ENCODE results near the gene ADAT3.
A peak's percentile ranks its signal among the peaks of the same experiment; 100 is the strongest.

The ADAT3 gene

GRCh38 chr19:1862068-1862423, 43.2 kb upstream of the ADAT3 start:
- Histone ChIP-seq H3K14ac (ENCODE audit: low read length in 2 of 2) (peak overlapping the region in 1 of 2 experiments; percentile 96), H3K18ac (ENCODE audit: low read depth in 1 of 2, low read length in 2 of 2) (peak overlapping the region; percentile 41 to 84)

GRCh38 chr19:1862424-1863327, 42.5 kb upstream of the ADAT3 start:
- Histone ChIP-seq H3K23ac (ENCODE audit: low read length in 2 of 2) (peak overlapping the region in 1 of 2 experiments; percentile 90), H3K27ac (ENCODE audit: low read length, poor library complexity, severe bottlenecking) (peak overlapping the region; percentile 28), H3K27me3 (ENCODE audit: control insufficient read depth in 1 of 2, insufficient read depth in 1 of 2, low read length in 2 of 2) (no peaks in the 10 kb centered on the region), H2BK12ac (ENCODE audit: low read length in 2 of 2) (peak overlapping the region in 1 of 2 experiments; percentile 89), H3K14ac (ENCODE audit: low read length in 2 of 2) (peak overlapping the region in 1 of 2 experiments; percentile 98), H3K4me1 (ENCODE audit: control insufficient read depth, insufficient read depth, low read depth, low read length) (peaks cover 52% of the 10 kb centered on the region), H3K9ac (ENCODE audit: low read length) (peak overlapping the region; percentile 91), H3K18ac (ENCODE audit: low read depth in 1 of 2, low read length in 2 of 2) (peak overlapping the region; percentile 87 to 98), H2BK15ac (ENCODE audit: low read depth, poor library complexity, severe bottlenecking) (peak overlapping the region; percentile 89), H2AFZ (ENCODE audit: low read depth, low read length) (peak overlapping the region; percentile 37), H3K4me3 (ENCODE audit: insufficient read depth in 1 of 2, low read depth in 1 of 2, low read length in 2 of 2) (peak overlapping the region; percentile 85 to 97), H3K36me3 (ENCODE audit: control insufficient read depth in 1 of 2, insufficient read depth in 2 of 2, low read depth in 1 of 2, low read length in 2 of 2) (peaks cover 0 to 11% of the 10 kb centered on the region in 2 experiments), H3K9me3 (ENCODE audit: control insufficient read depth, low read length) (no peaks in the 10 kb centered on the region), H4K91ac (ENCODE audit: low read length) (peak overlapping the region; percentile 64), H3K4me2 (ENCODE audit: low read length, poor library complexity, severe bottlenecking) (peak overlapping the region; percentile 76), H2BK120ac (ENCODE audit: low read depth, low read length) (peak overlapping the region; percentile 71), H2BK5ac (ENCODE audit: low read depth, low read length, poor library complexity, severe bottlenecking) (peak overlapping the region; percentile 63), H3K4ac (ENCODE audit: low read depth in 1 of 2, low read length in 2 of 2) (peak overlapping the region in 1 of 2 experiments; percentile 97), H2AK5ac (ENCODE audit: low read length, severe bottlenecking) (no peak overlapping the region), H3K79me1 (replicated peaks; ENCODE audit: low read length, poor library complexity, severe bottlenecking) (peaks cover 12% of the 10 kb centered on the region), H4K8ac (ENCODE audit: low read length) (peak overlapping the region; percentile 32)
- no peak for DNase-seq
- WGBS, result 1% methylated on average over 72 of the region's 109 CpGs

More at GRCh38 chr19:1862068-1862423, 43.2 kb upstream of the ADAT3 start:
- H2BK120ac ChIP-seq (ENCODE audit: low read depth, low read length), result peak overlapping the region; percentile 37
- no peak overlapping the region for H4K91ac ChIP-seq (ENCODE audit: low read length)
- peak overlapping the region; percentile 28 for H3K27ac ChIP-seq (ENCODE audit: low read length, poor library complexity, severe bottlenecking)
- DNase-seq, result no peak
- no peaks in the 10 kb centered on the region for H3K27me3 ChIP-seq (ENCODE audit: control insufficient read depth in 1 of 2, insufficient read depth in 1 of 2, low read length in 2 of 2)
- H3K23ac ChIP-seq (ENCODE audit: low read length in 2 of 2), result peak overlapping the region in 1 of 2 experiments; percentile 81
- H3K36me3 ChIP-seq (ENCODE audit: control insufficient read depth in 1 of 2, insufficient read depth in 2 of 2, low read depth in 1 of 2, low read length in 2 of 2), result peaks cover 0 to 8% of the 10 kb centered on the region in 2 experiments
- H2BK5ac ChIP-seq (ENCODE audit: low read depth, low read length, poor library complexity, severe bottlenecking), result peak overlapping the region; percentile 63
- peaks cover 12% of the 10 kb centered on the region for H3K79me1 ChIP-seq (replicated peaks; ENCODE audit: low read length, poor library complexity, severe bottlenecking)
- no peak overlapping the region for H2AK5ac ChIP-seq (ENCODE audit: low read length, severe bottlenecking)
- H2BK15ac ChIP-seq (ENCODE audit: low read depth, poor library complexity, severe bottlenecking), result no peak overlapping the region
- H3K4me2 ChIP-seq (ENCODE audit: low read length, poor library complexity, severe bottlenecking), result peak overlapping the region; percentile 64
- H3K9me3 ChIP-seq (ENCODE audit: control insufficient read depth, low read length), result no peaks in the 10 kb centered on the region
- H3K4me3 ChIP-seq (ENCODE audit: insufficient read depth in 1 of 2, low read depth in 1 of 2, low read length in 2 of 2), result peak overlapping the region; percentile 85 to 97
- H4K8ac ChIP-seq (ENCODE audit: low read length), result no peak overlapping the region
- H2AFZ ChIP-seq (ENCODE audit: low read depth, low read length), result no peak overlapping the region
- peaks cover 58% of the 10 kb centered on the region for H3K4me1 ChIP-seq (ENCODE audit: control insufficient read depth, insufficient read depth, low read depth, low read length)
- whole genome bisulfite sequencing, result 0% methylated on average over 20 of the region's 21 CpGs
- peak overlapping the region in 1 of 2 experiments; percentile 17 for H2BK12ac ChIP-seq (ENCODE audit: low read length in 2 of 2)
- peak overlapping the region; percentile 91 for H3K9ac ChIP-seq (ENCODE audit: low read length)
- peak overlapping the region; percentile 39 to 67 for H3K4ac ChIP-seq (ENCODE audit: low read depth in 1 of 2, low read length in 2 of 2)

- peak within 1 kb of the TSS; percentile 91 for H2BK120ac ChIP-seq (ENCODE audit: low read depth, low read length)
- H3K9me3 ChIP-seq (ENCODE audit: control insufficient read depth, low read length), result no peaks in the 10 kb centered on the region
- H3K18ac ChIP-seq (ENCODE audit: low read depth in 1 of 2, low read length in 2 of 2), result peak within 1 kb of the TSS; percentile 95 to 98
- no peaks in the 10 kb centered on the region for H3K27me3 ChIP-seq (ENCODE audit: control insufficient read depth in 1 of 2, insufficient read depth in 1 of 2, low read length in 2 of 2)
- peak within 1 kb of the TSS; percentile 75 for H4K91ac ChIP-seq (ENCODE audit: low read length)
- peaks cover 47% of the 10 kb centered on the region for H3K4me1 ChIP-seq (ENCODE audit: control insufficient read depth, insufficient read depth, low read depth, low read length)
- no CpG with 5 or more reads among the region's 63 CpGs for WGBS
- H4K8ac ChIP-seq (ENCODE audit: low read length), result peak within 1 kb of the TSS; percentile 92
- peak within 1 kb of the TSS; percentile 89 for H2BK15ac ChIP-seq (ENCODE audit: low read depth, poor library complexity, severe bottlenecking)
- peak within 1 kb of the TSS; percentile 85 to 97 for H3K4me3 ChIP-seq (ENCODE audit: insufficient read depth in 1 of 2, low read depth in 1 of 2, low read length in 2 of 2)
- H2AK5ac ChIP-seq (ENCODE audit: low read length, severe bottlenecking), result no peak within 1 kb of the TSS
- H2BK12ac ChIP-seq (ENCODE audit: low read length in 2 of 2), result peak within 1 kb of the TSS in 1 of 2 experiments; percentile 89
- peak within 1 kb of the TSS; percentile 75 to 97 for H3K4ac ChIP-seq (ENCODE audit: low read depth in 1 of 2, low read length in 2 of 2)
- DNase-seq, result no peak
- H3K23ac ChIP-seq (ENCODE audit: low read length in 2 of 2), result peak within 1 kb of the TSS in 1 of 2 experiments; percentile 90
- H3K36me3 ChIP-seq (ENCODE audit: control insufficient read depth in 1 of 2, insufficient read depth in 2 of 2, low read depth in 1 of 2, low read length in 2 of 2), result peaks cover 0 to 7% of the 10 kb centered on the region in 2 experiments
- peak within 1 kb of the TSS; percentile 80 for H3K27ac ChIP-seq (ENCODE audit: low read length, poor library complexity, severe bottlenecking)
- peak within 1 kb of the TSS; percentile 91 for H3K9ac ChIP-seq (ENCODE audit: low read length)
- peak within 1 kb of the TSS in 1 of 2 experiments; percentile 98 for H3K14ac ChIP-seq (ENCODE audit: low read length in 2 of 2)
- peak within 1 kb of the TSS; percentile 92 for H2AFZ ChIP-seq (ENCODE audit: low read depth, low read length)
- H3K4me2 ChIP-seq (ENCODE audit: low read length, poor library complexity, severe bottlenecking), result peak within 1 kb of the TSS; percentile 95
- peak within 1 kb of the TSS; percentile 92 for H2BK5ac ChIP-seq (ENCODE audit: low read depth, low read length, poor library complexity, severe bottlenecking)
- peaks cover 14% of the 10 kb centered on the region for H3K79me1 ChIP-seq (replicated peaks; ENCODE audit: low read length, poor library complexity, severe bottlenecking)
Measured at GRCh38 chr19:1863328-1863637, 41.9 kb upstream of the ADAT3 start, which contains the start of gene KLF16. Gene KLF16, minus strand, starts transcription at chr19:1863579. Its CDS starts 82 bp downstream, at chr19:1863497.

Data from mesenchymal stem cell (in vitro differentiated cells and primary cell).